K562 (cell line): ENCODE results near the gene DEFB124. TPM values are rescaled to one million over a fixed set of nuclear protein-coding genes. Genes with fewer than 3 reads are reported as not detected.

Experiments used
- ATAC-seq: fragments of 200-7000 bp; cut with Tn5 transposase; 3 replicates; pipeline ENCODE4 v1.9.1; 2020; ENCODE audit warnings: moderate library complexity
- BruUV-seq: library from RNA; stranded (reverse); fragments of 400-500 nt; replicated peaks from 2 replicates; lab custom pipeline; 2021; lab: Mats Ljungman, UMichigan
- CTCF ChIA-PET: fragments of 300-600 bp; formaldehyde crosslinking; extraction: SDS; loops from one replicate; lab custom pipeline; 2021; ENCODE audit warnings: low intra/inter-chr PET ratio; lab: Yijun Ruan, JAX
- POLR2A ChIA-PET: fragments of 300-600, 350-650 bp; sonication (Branson Sonifier 250); formaldehyde crosslinking; extraction: SDS; loops from one replicate; lab custom pipeline; 2021; ENCODE audit warnings: antibody characterized with exemption, inconsistent platforms; lab: Yijun Ruan, JAX
- DNase-seq, 4 experiments: peaks; one replicate each; pipeline versions ENCODE4 v3.0.0 to v3.0.0-alpha.2; 2011 to 2018; ENCODE audit warnings: low spot score in 3 of 4, mixed read lengths in 3 of 4; ENCODE audit errors: extremely low read depth in 1 of 4
- FAIRE-seq: peaks from 2 replicates; lab custom pipeline; 2011; peaks lifted over from hg19 to GRCh38; lab: Jason Lieb, UNC
- H2AFZ ChIP-seq: 2 replicates; pipeline ENCODE4 v1.6.0; 2011; ENCODE audit warnings: low read depth, low read length, control low read depth, inconsistent platforms
- H3K27ac ChIP-seq: fragments of 200-600 bp; 3 replicates; pipeline ENCODE4 v1.8.0; 2011; ENCODE audit warnings: low read depth, mild to moderate bottlenecking, control low read depth, inconsistent platforms, low read length, moderate library complexity, mixed read lengths; ENCODE audit errors: extremely low read depth
- H3K27me3 ChIP-seq, 2 experiments: fragments of 300-600 bp in 1 of 2; 2 replicates in 1 of 2; 3 replicates in 1 of 2; pipeline versions ENCODE4 v1.6.0 to v1.8.0; 2011; ENCODE audit warnings: inconsistent platforms in 2 of 2, low read length in 2 of 2, mild to moderate bottlenecking in 1 of 2, mixed read lengths in 1 of 2, moderate library complexity in 1 of 2; ENCODE audit not compliant: control insufficient read depth in 2 of 2, insufficient read depth in 2 of 2
- H3K36me3 ChIP-seq: fragments of 300-600 bp; 3 replicates; pipeline ENCODE4 v1.8.0; 2011; ENCODE audit warnings: mild to moderate bottlenecking, low read length, inconsistent platforms; ENCODE audit not compliant: control insufficient read depth, insufficient read depth
- H3K4me1 ChIP-seq, 2 experiments: fragments of 200-600 bp in 1 of 2; replicated peaks in 1 of 2; 2 replicates in 1 of 2; 3 replicates in 1 of 2; pipeline versions ENCODE4 v1.5.1 to v1.8.0; 2011; ENCODE audit warnings: inconsistent platforms in 2 of 2, low read length in 2 of 2, mild to moderate bottlenecking in 1 of 2, mixed read lengths in 1 of 2, moderate library complexity in 1 of 2; ENCODE audit not compliant: control insufficient read depth in 2 of 2, insufficient read depth in 2 of 2
- H3K4me2 ChIP-seq: 2 replicates; pipeline ENCODE4 v1.6.1; 2011; ENCODE audit warnings: low read length, control low read depth, inconsistent platforms, mixed read lengths; ENCODE audit not compliant: insufficient read depth
- H3K4me3 ChIP-seq: fragments of 200-600 bp; sonication (generic), shearing (Covaris generic); 2 replicates; pipeline ENCODE4 v1.5.1; 2016; ENCODE audit warnings: control low read depth, inconsistent platforms
- H3K79me2 ChIP-seq: fragments of 200-600 bp; 3 replicates; pipeline ENCODE4 v1.8.0; 2011; ENCODE audit warnings: low read length, inconsistent platforms; ENCODE audit not compliant: control insufficient read depth, insufficient read depth
- H3K9ac ChIP-seq, 2 experiments: 2 replicates each; pipeline versions ENCODE4 v1.6.0 to v1.6.1; 2011; ENCODE audit warnings: low read depth in 2 of 2, low read length in 2 of 2, control low read depth in 1 of 2, inconsistent platforms in 1 of 2, mild to moderate bottlenecking in 1 of 2, mixed read lengths in 1 of 2; ENCODE audit not compliant: insufficient read depth in 1 of 2
- H3K9me1 ChIP-seq: one replicate; pipeline ENCODE4 v1.6.0; 2011; ENCODE audit warnings: inconsistent platforms, mild to moderate bottlenecking, low read length, moderate library complexity; ENCODE audit not compliant: control insufficient read depth, insufficient read depth
- H3K9me3 ChIP-seq: replicated peaks from 2 replicates; pipeline ENCODE4 v1.5.1; 2011; ENCODE audit warnings: low read depth, low read length, inconsistent platforms; ENCODE audit not compliant: control insufficient read depth, insufficient read depth
- H4K20me1 ChIP-seq: replicated peaks from 2 replicates; pipeline ENCODE4 v1.6.1; 2011; ENCODE audit warnings: low read length, inconsistent platforms, mixed read lengths; ENCODE audit not compliant: control insufficient read depth, insufficient read depth
- ARID2 ChIP-seq: fragments of 450-650 bp; IDR thresholded peaks from 2 replicates; pipeline ENCODE4 v1.6.1; 2017; ENCODE audit warnings: antibody characterized with exemption, mild to moderate bottlenecking
- CCNT2 ChIP-seq: IDR thresholded peaks from 2 replicates; pipeline ENCODE4 v1.6.1; 2011; ENCODE audit warnings: borderline replicate concordance, low read depth, mild to moderate bottlenecking, moderate library complexity, mixed read lengths, low read length; ENCODE audit not compliant: insufficient read length; ENCODE audit errors: extremely low read depth
- DNMT1 ChIP-seq: fragments of 450-650 bp; IDR thresholded peaks from 2 replicates; pipeline ENCODE4 v1.6.1; 2016; ENCODE audit warnings: antibody characterized with exemption, mild to moderate bottlenecking
- HDAC2 ChIP-seq: fragments of 450-650 bp; IDR thresholded peaks from 2 replicates; pipeline ENCODE4 v1.6.1; 2016; ENCODE audit warnings: mild to moderate bottlenecking
- RBFOX2 ChIP-seq: fragments of 200-400 bp; formaldehyde crosslinking; IDR thresholded peaks from 2 replicates; pipeline ENCODE4 v1.6.1; 2017; ENCODE audit warnings: low read depth, mild to moderate bottlenecking, low read length, moderate library complexity
- SP1 ChIP-seq: sonication (generic); formaldehyde crosslinking; IDR thresholded peaks from 2 replicates; pipeline ENCODE4 v1.8.1; 2022; ENCODE audit warnings: mild to moderate bottlenecking, missing genetic modification reagents
- TCF7L2 ChIP-seq: fragments of 150-350 bp; IDR thresholded peaks from 2 replicates; pipeline ENCODE4 v1.6.1; 2016; ENCODE audit warnings: low read depth, mild to moderate bottlenecking, low read length, moderate library complexity
- ZNF41 ChIP-seq: fragments of 250-450 bp; sonication (Bioruptor Pico); conservative IDR thresholded peaks from 2 replicates; pipeline ENCODE4 v1.4.0; 2020; ENCODE audit warnings: mild to moderate bottlenecking
- WGBS: fragments of 100-300 bp; shearing (Covaris generic); methylation state at CpG from one replicate; pipeline ENCODE4 v1.1.6; 2016; ENCODE audit warnings: low coverage, mixed read lengths; ENCODE audit not compliant: insufficient coverage; ENCODE audit errors: missing lambda C conversion rate; 5-methylcytosine and 5-hydroxymethylcytosine counted together
- in situ Hi-C: fragments of 300-500 bp; cut with MboI; formaldehyde crosslinking; loops from 4 replicates; pipeline ENCODE4 v1.15.0; 2018; ENCODE audit warnings: inconsistent platforms, mixed read lengths
- intact Hi-C: fragments of 100-400 bp; cut with micrococcal nuclease; formaldehyde crosslinking; loops from 2 replicates; pipeline ENCODE4 v1.14.2; 2022
- polyA plus RNA-seq, 8 experiments: library from polyadenylated mRNA; depleted of rRNA in 4 of 8; stranded (reverse) in 5 of 8; unstranded in 3 of 8; fragments of >200 nt; fragmentation: Nextera tagmentation in 2 of 8; fragmentation: Illumina TruSeq in 1 of 8; extraction: Ambion mirVana in 2 of 8; extraction: Trizol in 1 of 8; gene quantifications; 2 replicates each; pipeline versions ENCODE4 v1.2.1 to v1.2.3, GENCODE V29; 2011 to 2014; ENCODE audit warnings: inconsistent platforms in 1 of 8, missing spikeins in 1 of 8
- total RNA-seq, 7 experiments: library from RNA; depleted of rRNA in 6 of 7; stranded (reverse); fragments of >200 nt in 6 of 7; fragmentation: Illumina TruSeq in 2 of 7; extraction: Trizol in 2 of 7; gene quantifications; 2 replicates each; pipeline versions ENCODE4 v1.2.1 to v1.2.3, GENCODE V29; 2011 to 2021; ENCODE audit warnings: low replicate concordance in 1 of 7
- TF ChIP-seq, protein P1 (sequence below), 2 experiments: fragments of 450-650 bp in 1 of 2; sonication (generic) in 1 of 2; formaldehyde crosslinking in 1 of 2; IDR thresholded peaks; 2 replicates each; pipeline versions ENCODE4 v1.7.1 to v1.9.0; 2016 to 2022; ENCODE audit warnings: inconsistent platforms in 1 of 2, mild to moderate bottlenecking in 1 of 2, missing genetic modification reagents in 1 of 2
- TF ChIP-seq, protein P2 (sequence below): fragments of 450-650 bp; formaldehyde crosslinking; IDR thresholded peaks from 2 replicates; pipeline ENCODE4 v1.4.0; 2022; ENCODE audit warnings: mild to moderate bottlenecking, moderate library complexity
- TF ChIP-seq, protein P3 (sequence below): fragments of 450-650 bp; IDR thresholded peaks from 2 replicates; pipeline ENCODE4 v1.6.1; 2016; ENCODE audit warnings: mild to moderate bottlenecking

The DEFB124 gene
- total and polyA plus RNA-seq, 9 of the 15 experiments (the other 6 are each of a cell fraction or from before 2014, with no cell fraction given) = not detected

DNA sequence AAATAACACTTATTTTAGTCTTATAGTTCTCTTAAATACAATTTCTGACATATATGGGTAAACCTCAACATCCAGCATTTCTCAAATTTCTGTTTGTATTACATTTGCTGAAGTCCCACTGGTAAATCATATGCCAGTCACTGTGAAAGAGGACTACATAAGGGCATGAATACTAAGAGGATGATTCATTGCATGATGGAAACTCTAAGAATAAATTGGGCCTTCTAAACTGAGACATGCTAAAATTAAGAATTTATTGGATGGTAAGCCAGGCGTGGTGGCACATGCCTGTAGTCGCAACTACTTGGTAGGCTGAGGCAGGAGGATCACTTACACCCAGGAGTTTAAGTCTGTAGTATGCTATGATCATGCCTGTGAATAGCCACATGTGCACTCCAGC, 22.4 kb downstream of the DEFB124 start:
- Histone ChIP-seq H3K9me1 (no peaks in the 10 kb centered on the region), H2AFZ (no peak overlapping the region), H3K9me3 (no peaks in the 10 kb centered on the region), H3K9ac (no peak overlapping the region), H3K36me3 (no peaks in the 10 kb centered on the region), H3K4me2 (no peak overlapping the region), H3K27me3 (no peaks in the 10 kb centered on the region; a peak in 2 of 5 replicates), H3K79me2 (no peaks in the 10 kb centered on the region), H3K27ac (no peak overlapping the region), H3K4me1 (no peaks in the 10 kb centered on the region; a peak in 1 of 5 replicates), H3K4me3 (no peak overlapping the region), H4K20me1 (no peaks in the 10 kb centered on the region)
- ChIA-PET CTCF (no interaction called here), POLR2A (no interaction called here)
- WGBS = 7% methylated on average over 2 of the region's 2 CpGs
- no TSS peak for BruUV-seq
- no peak for DNase-seq
- no peak for ATAC-seq
- no peak for FAIRE-seq
- intact Hi-C loops = no loop called here
- in situ Hi-C loops = no loop called here
- no peak for TF ChIP-seq TCF7L2
- no peak for TF ChIP-seq DNMT1
- TF ChIP-seq, protein P1, sequence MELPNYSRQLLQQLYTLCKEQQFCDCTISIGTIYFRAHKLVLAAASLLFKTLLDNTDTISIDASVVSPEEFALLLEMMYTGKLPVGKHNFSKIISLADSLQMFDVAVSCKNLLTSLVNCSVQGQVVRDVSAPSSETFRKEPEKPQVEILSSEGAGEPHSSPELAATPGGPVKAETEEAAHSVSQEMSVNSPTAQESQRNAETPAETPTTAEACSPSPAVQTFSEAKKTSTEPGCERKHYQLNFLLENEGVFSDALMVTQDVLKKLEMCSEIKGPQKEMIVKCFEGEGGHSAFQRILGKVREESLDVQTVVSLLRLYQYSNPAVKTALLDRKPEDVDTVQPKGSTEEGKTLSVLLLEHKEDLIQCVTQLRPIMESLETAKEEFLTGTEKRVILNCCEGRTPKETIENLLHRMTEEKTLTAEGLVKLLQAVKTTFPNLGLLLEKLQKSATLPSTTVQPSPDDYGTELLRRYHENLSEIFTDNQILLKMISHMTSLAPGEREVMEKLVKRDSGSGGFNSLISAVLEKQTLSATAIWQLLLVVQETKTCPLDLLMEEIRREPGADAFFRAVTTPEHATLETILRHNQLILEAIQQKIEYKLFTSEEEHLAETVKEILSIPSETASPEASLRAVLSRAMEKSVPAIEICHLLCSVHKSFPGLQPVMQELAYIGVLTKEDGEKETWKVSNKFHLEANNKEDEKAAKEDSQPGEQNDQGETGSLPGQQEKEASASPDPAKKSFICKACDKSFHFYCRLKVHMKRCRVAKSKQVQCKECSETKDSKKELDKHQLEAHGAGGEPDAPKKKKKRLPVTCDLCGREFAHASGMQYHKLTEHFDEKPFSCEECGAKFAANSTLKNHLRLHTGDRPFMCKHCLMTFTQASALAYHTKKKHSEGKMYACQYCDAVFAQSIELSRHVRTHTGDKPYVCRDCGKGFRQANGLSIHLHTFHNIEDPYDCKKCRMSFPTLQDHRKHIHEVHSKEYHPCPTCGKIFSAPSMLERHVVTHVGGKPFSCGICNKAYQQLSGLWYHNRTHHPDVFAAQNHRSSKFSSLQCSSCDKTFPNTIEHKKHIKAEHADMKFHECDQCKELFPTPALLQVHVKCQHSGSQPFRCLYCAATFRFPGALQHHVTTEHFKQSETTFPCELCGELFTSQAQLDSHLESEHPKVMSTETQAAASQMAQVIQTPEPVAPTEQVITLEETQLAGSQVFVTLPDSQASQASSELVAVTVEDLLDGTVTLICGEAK (IDR thresholded peaks at IDR 0.05) = no peak
- TF ChIP-seq, protein P1 (CRISPR knock-in tag; IDR thresholded peaks at IDR 0.05) = no peak
- TF ChIP-seq RBFOX2 = no peak
- TF ChIP-seq SP1 (CRISPR knock-in tag) = no peak
- TF ChIP-seq HDAC2 = no peak
- TF ChIP-seq, protein P2, sequence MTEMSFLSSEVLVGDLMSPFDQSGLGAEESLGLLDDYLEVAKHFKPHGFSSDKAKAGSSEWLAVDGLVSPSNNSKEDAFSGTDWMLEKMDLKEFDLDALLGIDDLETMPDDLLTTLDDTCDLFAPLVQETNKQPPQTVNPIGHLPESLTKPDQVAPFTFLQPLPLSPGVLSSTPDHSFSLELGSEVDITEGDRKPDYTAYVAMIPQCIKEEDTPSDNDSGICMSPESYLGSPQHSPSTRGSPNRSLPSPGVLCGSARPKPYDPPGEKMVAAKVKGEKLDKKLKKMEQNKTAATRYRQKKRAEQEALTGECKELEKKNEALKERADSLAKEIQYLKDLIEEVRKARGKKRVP (CRISPR knock-in tag) = no peak
- TF ChIP-seq, protein P3, sequence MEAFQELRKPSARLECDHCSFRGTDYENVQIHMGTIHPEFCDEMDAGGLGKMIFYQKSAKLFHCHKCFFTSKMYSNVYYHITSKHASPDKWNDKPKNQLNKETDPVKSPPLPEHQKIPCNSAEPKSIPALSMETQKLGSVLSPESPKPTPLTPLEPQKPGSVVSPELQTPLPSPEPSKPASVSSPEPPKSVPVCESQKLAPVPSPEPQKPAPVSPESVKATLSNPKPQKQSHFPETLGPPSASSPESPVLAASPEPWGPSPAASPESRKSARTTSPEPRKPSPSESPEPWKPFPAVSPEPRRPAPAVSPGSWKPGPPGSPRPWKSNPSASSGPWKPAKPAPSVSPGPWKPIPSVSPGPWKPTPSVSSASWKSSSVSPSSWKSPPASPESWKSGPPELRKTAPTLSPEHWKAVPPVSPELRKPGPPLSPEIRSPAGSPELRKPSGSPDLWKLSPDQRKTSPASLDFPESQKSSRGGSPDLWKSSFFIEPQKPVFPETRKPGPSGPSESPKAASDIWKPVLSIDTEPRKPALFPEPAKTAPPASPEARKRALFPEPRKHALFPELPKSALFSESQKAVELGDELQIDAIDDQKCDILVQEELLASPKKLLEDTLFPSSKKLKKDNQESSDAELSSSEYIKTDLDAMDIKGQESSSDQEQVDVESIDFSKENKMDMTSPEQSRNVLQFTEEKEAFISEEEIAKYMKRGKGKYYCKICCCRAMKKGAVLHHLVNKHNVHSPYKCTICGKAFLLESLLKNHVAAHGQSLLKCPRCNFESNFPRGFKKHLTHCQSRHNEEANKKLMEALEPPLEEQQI = no peak
- TF ChIP-seq ZNF41 = no peak
- TF ChIP-seq ARID2 = no peak
- TF ChIP-seq CCNT2 = no peak
